HEK293 (cell line): ENCODE results near the gene EIPR1.

ENCODE experiments used
- CTCF ChIA-PET: fragments of 350-600 bp; formaldehyde crosslinking; extraction: SDS; loops from one replicate; lab custom pipeline; 2021; ENCODE audit warnings: antibody characterized with exemption; lab: Yijun Ruan, JAX
- POLR2A ChIA-PET: fragments of 300-600 bp; formaldehyde crosslinking; extraction: SDS; loops from one replicate; lab custom pipeline; 2020; ENCODE audit warnings: antibody characterized with exemption, inconsistent platforms; lab: Yijun Ruan, JAX
- H3K27ac ChIP-seq: fragments of 200-500 bp; sonication (Bioruptor generic); 2 replicates; pipeline ENCODE4 v1.5.1; 2014; ENCODE audit warnings: low read depth, low read length, control low read depth, inconsistent platforms; ENCODE audit errors: extremely low read depth
- H3K36me3 ChIP-seq, 2 experiments: fragments of 200-500 bp in 1 of 2; sonication (Bioruptor generic) in 1 of 2; 1 replicate in 1 of 2; 2 replicates in 1 of 2; pipeline ENCODE4 v1.5.1; 2014 to 2017; ENCODE audit warnings: inconsistent platforms in 2 of 2, low read length in 2 of 2; ENCODE audit not compliant: control insufficient read depth in 2 of 2, insufficient read depth in 1 of 2
- H3K4me1 ChIP-seq: fragments of 200-500 bp; sonication (Bioruptor generic); 2 replicates; pipeline ENCODE4 v1.5.1; 2014; ENCODE audit warnings: mild to moderate bottlenecking, low read length, inconsistent platforms; ENCODE audit not compliant: control insufficient read depth, insufficient read depth
- H3K4me3 ChIP-seq: 2 replicates; pipeline ENCODE4 v1.5.1; 2011; ENCODE audit warnings: low read depth, mild to moderate bottlenecking, control low read depth, low read length, moderate library complexity
- H3K9me3 ChIP-seq: fragments of 200-500 bp; sonication (Bioruptor generic); 2 replicates; pipeline ENCODE4 v1.5.1; 2014; ENCODE audit warnings: low read depth, low read length, inconsistent platforms; ENCODE audit not compliant: control insufficient read depth, insufficient read depth
- ATF2 ChIP-seq: fragments of 450-650 bp; formaldehyde crosslinking; IDR thresholded peaks from 2 replicates; pipeline ENCODE4 v1.5.1; 2016; ENCODE audit warnings: missing biosample characterization, missing genetic modification characterization, low read depth
- BCL11B ChIP-seq: fragments of 450-650 bp; formaldehyde crosslinking; IDR thresholded peaks from 2 replicates; pipeline ENCODE4 v1.5.1; 2016; ENCODE audit warnings: low read depth, missing biosample characterization, missing genetic modification characterization
- CTCF ChIP-seq: fragments of 450-650 bp; formaldehyde crosslinking; IDR thresholded peaks from 2 replicates; pipeline ENCODE4 v1.5.1; 2016; ENCODE audit warnings: missing biosample characterization, missing genetic modification characterization
- GLIS2 ChIP-seq: fragments of 450-650 bp; formaldehyde crosslinking; IDR thresholded peaks from 2 replicates; pipeline ENCODE4 v1.5.1; 2016; ENCODE audit warnings: missing biosample characterization, missing genetic modification characterization
- KLF8 ChIP-seq: fragments of 450-650 bp; formaldehyde crosslinking; IDR thresholded peaks from 2 replicates; pipeline ENCODE4 v1.5.1; 2016; ENCODE audit warnings: missing biosample characterization, missing genetic modification characterization
- SALL2 ChIP-seq: fragments of 450-650 bp; formaldehyde crosslinking; IDR thresholded peaks from 2 replicates; pipeline ENCODE4 v1.5.0; 2017; ENCODE audit warnings: missing biosample characterization, mild to moderate bottlenecking, missing genetic modification characterization, borderline replicate concordance
- ZFP69B ChIP-seq: fragments of 450-650 bp; formaldehyde crosslinking; IDR thresholded peaks from 2 replicates; pipeline ENCODE4 v1.5.1; 2016; ENCODE audit warnings: missing biosample characterization, missing genetic modification characterization
- ZNF114 ChIP-seq: fragments of 450-650 bp; formaldehyde crosslinking; IDR thresholded peaks from 2 replicates; pipeline ENCODE4 v1.5.0; 2017; ENCODE audit warnings: missing biosample characterization, missing genetic modification characterization
- ZNF121 ChIP-seq: fragments of 450-650 bp; formaldehyde crosslinking; IDR thresholded peaks from 2 replicates; pipeline ENCODE4 v1.5.1; 2016; ENCODE audit warnings: missing biosample characterization, missing genetic modification characterization
- ZNF174 ChIP-seq: fragments of 450-650 bp; formaldehyde crosslinking; IDR thresholded peaks from 2 replicates; pipeline ENCODE4 v1.5.0; 2017; ENCODE audit warnings: missing biosample characterization, mild to moderate bottlenecking, missing genetic modification characterization
- ZNF2 ChIP-seq: fragments of 450-650 bp; formaldehyde crosslinking; IDR thresholded peaks from 2 replicates; pipeline ENCODE4 v1.5.1; 2016; ENCODE audit warnings: missing biosample characterization, missing genetic modification characterization
- ZNF202 ChIP-seq: fragments of 450-650 bp; formaldehyde crosslinking; IDR thresholded peaks from 2 replicates; pipeline ENCODE4 v1.5.1; 2016; ENCODE audit warnings: missing biosample characterization, missing genetic modification characterization, borderline replicate concordance
- ZNF239 ChIP-seq: fragments of 450-650 bp; formaldehyde crosslinking; IDR thresholded peaks from 2 replicates; pipeline ENCODE4 v1.5.1; 2016; ENCODE audit warnings: missing biosample characterization, missing genetic modification characterization
- ZNF311 ChIP-seq: fragments of 450-650 bp; formaldehyde crosslinking; IDR thresholded peaks from 2 replicates; pipeline ENCODE4 v1.5.1; 2017; ENCODE audit warnings: missing biosample characterization, missing genetic modification characterization, borderline replicate concordance
- ZNF404 ChIP-seq: fragments of 450-650 bp; formaldehyde crosslinking; IDR thresholded peaks from 2 replicates; pipeline ENCODE4 v1.5.1; 2017; ENCODE audit warnings: missing biosample characterization, missing genetic modification characterization
- ZNF510 ChIP-seq: fragments of 450-650 bp; formaldehyde crosslinking; IDR thresholded peaks from 2 replicates; pipeline ENCODE4 v1.5.1; 2018; ENCODE audit warnings: mild to moderate bottlenecking, missing genetic modification characterization, missing biosample characterization; ENCODE audit not compliant: insufficient replicate concordance
- ZNF571 ChIP-seq: fragments of 450-650 bp; formaldehyde crosslinking; IDR thresholded peaks from 2 replicates; pipeline ENCODE4 v1.5.0; 2017; ENCODE audit warnings: missing biosample characterization, missing genetic modification characterization
- ZNF610 ChIP-seq: fragments of 450-650 bp; formaldehyde crosslinking; IDR thresholded peaks from 2 replicates; pipeline ENCODE4 v1.5.1; 2016; ENCODE audit warnings: missing biosample characterization, missing genetic modification characterization, borderline replicate concordance
- ZNF776 ChIP-seq: fragments of 450-650 bp; formaldehyde crosslinking; IDR thresholded peaks from 2 replicates; pipeline ENCODE4 v1.5.0; 2017; ENCODE audit warnings: missing biosample characterization, missing genetic modification characterization, borderline replicate concordance
- ZNF785 ChIP-seq: fragments of 450-650 bp; formaldehyde crosslinking; IDR thresholded peaks from 2 replicates; pipeline ENCODE4 v1.5.1; 2016; ENCODE audit warnings: missing biosample characterization, missing genetic modification characterization
- ZNF792 ChIP-seq: fragments of 450-650 bp; formaldehyde crosslinking; IDR thresholded peaks from 2 replicates; pipeline ENCODE4 v1.5.1; 2016; ENCODE audit warnings: missing biosample characterization, missing genetic modification characterization
- ZNF843 ChIP-seq: fragments of 450-650 bp; formaldehyde crosslinking; IDR thresholded peaks from 2 replicates; pipeline ENCODE4 v1.5.1; 2016; ENCODE audit warnings: missing biosample characterization, missing genetic modification characterization
- ZSCAN23 ChIP-seq: fragments of 450-650 bp; formaldehyde crosslinking; IDR thresholded peaks from 2 replicates; pipeline ENCODE4 v1.5.1; 2016; ENCODE audit warnings: missing biosample characterization, missing genetic modification characterization
- ZXDB ChIP-seq: fragments of 450-650 bp; formaldehyde crosslinking; IDR thresholded peaks from 2 replicates; pipeline ENCODE4 v1.5.1; 2016; ENCODE audit warnings: missing biosample characterization, missing genetic modification characterization

The EIPR1 gene

GRCh38 chr2:3149441-3150217, 228.0 kb downstream of the EIPR1 start:
- Histone ChIP-seq H3K27ac (no peak overlapping the region), H3K36me3 (no peaks in the 10 kb centered on the region), H3K4me3 (no peak overlapping the region), H3K4me1 (no peaks in the 10 kb centered on the region), H3K9me3 (no peaks in the 10 kb centered on the region)
- ChIA-PET CTCF (no interaction called here), POLR2A (no interaction called here)
- TF ChIP-seq BCL11B (tag by site-specific recombination) = no peak
- TF ChIP-seq ZNF510 (tag by site-specific recombination) = no peak
- no peak for TF ChIP-seq ZFP69B (tag by site-specific recombination)
- TF ChIP-seq ZNF610 (tag by site-specific recombination) = no peak
- TF ChIP-seq ZNF202 (tag by site-specific recombination) = no peak
- no peak for TF ChIP-seq ATF2
- no peak for TF ChIP-seq ZNF776 (tag by site-specific recombination)

GRCh38 chr2:3148716-3149115, 228.9 kb downstream of the EIPR1 start:
- CTCF ChIA-PET = no interaction called here
- no peak overlapping the region for H3K4me3 ChIP-seq
- TF ChIP-seq CTCF = no peak
- no peak for TF ChIP-seq ZNF785 (tag by site-specific recombination)
- TF ChIP-seq ZNF121 (tag by site-specific recombination) = no peak
- TF ChIP-seq ZNF239 (tag by site-specific recombination) = no peak
- no peak for TF ChIP-seq ZXDB (tag by site-specific recombination)
- TF ChIP-seq ZNF843 = no peak
- no peak for TF ChIP-seq ZNF2 (tag by site-specific recombination)
- TF ChIP-seq ZNF792 (tag by site-specific recombination) = no peak
- no peak for TF ChIP-seq ZSCAN23
- TF ChIP-seq, all 188 proteins: peak for 0
- POLR2A ChIA-PET = no interaction called here
- Histone ChIP-seq H3K36me3 (no peaks in the 10 kb centered on the region), H3K9me3 (no peaks in the 10 kb centered on the region), H3K27ac (no peak overlapping the region), H3K4me1 (no peaks in the 10 kb centered on the region)

GRCh38 chr2:3147651-3148530, 229.7 kb downstream of the EIPR1 start:
- H3K4me3 ChIP-seq = no peak overlapping the region
- no peaks in the 10 kb centered on the region for H3K4me1 ChIP-seq
- ChIA-PET POLR2A (interaction anchor here (0.5 kb wide), 1 partner anchor 20 kb away, joined by 5 read pairs; no protein-coding TSS in a partner anchor), CTCF (no interaction called here)
- TF ChIP-seq KLF8 (tag by site-specific recombination) (no peak), ZNF404 (tag by site-specific recombination) (no peak), GLIS2 (tag by site-specific recombination) (no peak), ZNF571 (tag by site-specific recombination) (no peak), ZNF311 (tag by site-specific recombination) (no peak), ZNF174 (tag by site-specific recombination) (no peak), ZNF114 (tag by site-specific recombination) (no peak), SALL2 (tag by site-specific recombination) (no peak)
- H3K36me3 ChIP-seq = no peaks in the 10 kb centered on the region
- H3K9me3 ChIP-seq = no peaks in the 10 kb centered on the region
- no peak overlapping the region for H3K27ac ChIP-seq
